OCI-LY7 (cell line): ENCODE measurements around the gene PIGO. TPM values are rescaled to one million over a fixed set of nuclear protein-coding genes. Genes with fewer than 3 reads are reported as not detected.
A peak's percentile ranks its signal among the peaks of the same experiment; 100 is the strongest.

Experiments used
- BruUV-seq: library from RNA; stranded (reverse); fragments of 400-500 nt; replicated peaks from 2 replicates; lab custom pipeline; 2021; lab: Mats Ljungman, UMichigan
- CTCF ChIA-PET: fragments of 300-600 bp; sonication (Branson Sonifier 250); formaldehyde crosslinking; loops from one replicate; lab custom pipeline; 2022; ENCODE audit warnings: antibody characterized with exemption; ENCODE audit not compliant: unreplicated experiment; lab: Charles Lee
- POLR2A ChIA-PET: fragments of 300-600 bp; sonication (Branson Sonifier 250); formaldehyde crosslinking; loops from one replicate; lab custom pipeline; 2022; ENCODE audit warnings: antibody characterized with exemption; lab: Charles Lee
- DNase-seq: peaks from one replicate; pipeline ENCODE4 v3.0.0-alpha.2; 2015; ENCODE audit warnings: low spot score
- H2AFZ ChIP-seq: fragments of 200-600 bp; sonication (generic), shearing (Covaris generic); 2 replicates; pipeline ENCODE4 v1.6.1; 2014; ENCODE audit warnings: mild to moderate bottlenecking, antibody characterized with exemption, low read length, moderate library complexity
- H3K27ac ChIP-seq: fragments of 200-600 bp; sonication (generic); 2 replicates; pipeline ENCODE4 v1.5.1; 2014; ENCODE audit warnings: mixed run types, low read depth, mild to moderate bottlenecking, moderate library complexity, low read length, inconsistent platforms; ENCODE audit not compliant: poor library complexity, severe bottlenecking
- H3K36me3 ChIP-seq: fragments of 200-600 bp; sonication (generic); 2 replicates; pipeline ENCODE4 v1.6.1; 2014; ENCODE audit warnings: mild to moderate bottlenecking, antibody characterized with exemption, low read length, moderate library complexity, mixed read lengths; ENCODE audit not compliant: insufficient read depth
- H3K4me1 ChIP-seq: fragments of 200-600 bp; sonication (generic); 2 replicates; pipeline ENCODE4 v1.5.1; 2014; ENCODE audit warnings: mild to moderate bottlenecking, low read length; ENCODE audit not compliant: insufficient read depth, poor library complexity, severe bottlenecking
- H3K4me2 ChIP-seq: fragments of 200-600 bp; sonication (generic); 2 replicates; pipeline ENCODE4 v1.6.1; 2014; ENCODE audit warnings: mild to moderate bottlenecking, low read length
- H3K4me3 ChIP-seq: fragments of 200-600 bp; sonication (generic); 2 replicates; pipeline ENCODE4 v1.5.1; 2014; ENCODE audit warnings: mild to moderate bottlenecking, low read depth, low read length; ENCODE audit not compliant: poor library complexity, severe bottlenecking
- H3K79me2 ChIP-seq: fragments of 200-600 bp; sonication (generic); 2 replicates; pipeline ENCODE4 v1.6.1; 2016; ENCODE audit warnings: low read depth, mild to moderate bottlenecking, low read length, moderate library complexity, mixed read lengths; ENCODE audit not compliant: insufficient read depth
- H3K9me2 ChIP-seq: fragments of 200-600 bp; sonication (generic); 2 replicates; pipeline ENCODE4 v1.6.1; 2016; ENCODE audit warnings: mild to moderate bottlenecking, low read length, mixed read lengths; ENCODE audit not compliant: insufficient read depth
- H3K9me3 ChIP-seq: fragments of 200-600 bp; sonication (generic); 2 replicates; pipeline ENCODE4 v1.6.1; 2014; ENCODE audit warnings: mild to moderate bottlenecking, mixed run types, low read length, mixed read lengths
- H4K20me1 ChIP-seq: fragments of 200-600 bp; sonication (generic); 2 replicates; pipeline ENCODE4 v1.6.1; 2014; ENCODE audit warnings: mild to moderate bottlenecking, antibody characterized with exemption, low read length, moderate library complexity, mixed read lengths; ENCODE audit not compliant: insufficient read depth
- EZH2phosphoT487 ChIP-seq: fragments of 200-600 bp; sonication (generic); IDR thresholded peaks from 2 replicates; pipeline ENCODE4 v1.6.1; 2018; ENCODE audit warnings: low read depth, borderline replicate concordance, mild to moderate bottlenecking, mixed run types, antibody characterized with exemption, low read length, moderate library complexity, mixed read lengths
- intact Hi-C: fragments of 100-400 bp; cut with micrococcal nuclease; formaldehyde crosslinking; loops from one replicate; pipeline ENCODE4 v1.10.0; 2022; ENCODE audit not compliant: unreplicated experiment
- total RNA-seq, 2 experiments: library from RNA; depleted of rRNA in 1 of 2; stranded (reverse); fragments of >200 nt in 1 of 2; shearing (Covaris generic) in 1 of 2; gene quantifications; 2 replicates each; pipeline ENCODE4 v1.2.3, GENCODE V29; 2014 to 2022
- TF ChIP-seq, protein P1 (sequence below): fragments of 200-600 bp; sonication (generic); conservative IDR thresholded peaks from 2 replicates; pipeline ENCODE4 v1.5.1; 2014; ENCODE audit warnings: mild to moderate bottlenecking, antibody characterized with exemption, low read length, moderate library complexity, mixed read lengths

PIGO gene
- total RNA-seq, 2 experiments from 2014 or later: 16.0 to 27.5 TPM

DNA sequence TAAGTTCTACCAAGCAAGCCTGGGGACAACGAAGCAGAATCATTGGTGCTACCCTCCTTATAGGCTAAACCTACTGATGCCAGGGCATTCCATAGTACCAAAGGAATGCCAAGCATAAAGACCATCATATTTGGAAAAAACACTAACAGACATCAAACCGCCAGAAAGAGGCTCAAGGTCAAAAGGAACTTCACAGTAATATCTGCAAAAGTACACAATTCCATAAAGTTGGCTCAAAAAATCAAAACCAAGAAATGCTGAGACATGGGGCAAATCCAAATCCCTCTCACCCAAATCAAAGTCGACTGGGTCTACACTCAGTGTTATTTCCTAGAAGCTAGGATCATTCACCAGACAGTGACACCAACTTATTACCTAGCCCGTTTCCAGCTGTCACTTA lies 27.4 kb downstream of the PIGO start:
- Histone ChIP-seq H2AFZ (no peak overlapping the region), H3K4me2 (0 out of 2 replicates have a peak overlapping the region, but pooled peaks have one; percentile 96), H3K4me1 (peaks cover 34% of the 10 kb centered on the region), H4K20me1 (peaks cover 26% of the 10 kb centered on the region), H3K4me3 (no peak overlapping the region), H3K36me3 (peaks cover 87% of the 10 kb centered on the region), H3K27ac (no peak overlapping the region), H3K9me2 (no peaks in the 10 kb centered on the region), H3K79me2 (peaks cover 51% of the 10 kb centered on the region), H3K9me3 (no peaks in the 10 kb centered on the region)
- ChIA-PET CTCF (no interaction called here), POLR2A (interaction anchor here (0.6 to 3.1 kb wide), 3 partner anchors 9 to 33 kb away, joined by 3 to 10 read pairs (median 3); partner anchors contain the start of gene FANCG)
- intact Hi-C loops: no loop called here
- BruUV-seq: no TSS peak
- DNase-seq: no peak
- TF ChIP-seq EZH2phosphoT487: no peak
- TF ChIP-seq, protein P1, sequence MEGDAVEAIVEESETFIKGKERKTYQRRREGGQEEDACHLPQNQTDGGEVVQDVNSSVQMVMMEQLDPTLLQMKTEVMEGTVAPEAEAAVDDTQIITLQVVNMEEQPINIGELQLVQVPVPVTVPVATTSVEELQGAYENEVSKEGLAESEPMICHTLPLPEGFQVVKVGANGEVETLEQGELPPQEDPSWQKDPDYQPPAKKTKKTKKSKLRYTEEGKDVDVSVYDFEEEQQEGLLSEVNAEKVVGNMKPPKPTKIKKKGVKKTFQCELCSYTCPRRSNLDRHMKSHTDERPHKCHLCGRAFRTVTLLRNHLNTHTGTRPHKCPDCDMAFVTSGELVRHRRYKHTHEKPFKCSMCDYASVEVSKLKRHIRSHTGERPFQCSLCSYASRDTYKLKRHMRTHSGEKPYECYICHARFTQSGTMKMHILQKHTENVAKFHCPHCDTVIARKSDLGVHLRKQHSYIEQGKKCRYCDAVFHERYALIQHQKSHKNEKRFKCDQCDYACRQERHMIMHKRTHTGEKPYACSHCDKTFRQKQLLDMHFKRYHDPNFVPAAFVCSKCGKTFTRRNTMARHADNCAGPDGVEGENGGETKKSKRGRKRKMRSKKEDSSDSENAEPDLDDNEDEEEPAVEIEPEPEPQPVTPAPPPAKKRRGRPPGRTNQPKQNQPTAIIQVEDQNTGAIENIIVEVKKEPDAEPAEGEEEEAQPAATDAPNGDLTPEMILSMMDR: no peak

DNA sequence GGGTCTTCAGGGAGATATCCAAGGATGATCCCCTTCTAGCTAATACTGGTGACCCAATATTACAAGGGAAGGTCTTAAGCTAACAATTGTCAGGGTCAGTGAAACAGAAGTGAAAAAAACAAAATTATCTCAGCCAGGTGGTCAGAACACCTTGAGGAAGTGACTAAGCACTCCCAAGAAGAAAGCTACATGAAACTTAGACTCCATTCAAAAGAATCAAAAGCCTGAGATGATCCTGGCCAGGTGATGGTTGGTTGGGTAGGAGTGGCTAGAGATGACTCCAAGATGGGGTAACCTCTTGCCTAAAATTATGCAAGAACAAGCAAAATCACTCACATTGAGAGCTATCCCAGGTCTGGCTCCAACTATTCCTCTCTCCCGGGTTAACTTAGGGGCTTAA lies 29.3 kb downstream of the PIGO start:
- Histone ChIP-seq H4K20me1 (peaks cover 29% of the 10 kb centered on the region), H2AFZ (no peak overlapping the region), H3K79me2 (peaks cover 51% of the 10 kb centered on the region), H3K4me3 (no peak overlapping the region), H3K4me1 (peaks cover 27% of the 10 kb centered on the region), H3K27ac (no peak overlapping the region), H3K36me3 (peaks cover 94% of the 10 kb centered on the region), H3K4me2 (no peak overlapping the region), H3K9me3 (no peaks in the 10 kb centered on the region), H3K9me2 (no peaks in the 10 kb centered on the region)
- no peak for DNase-seq
- TF ChIP-seq EZH2phosphoT487: no peak
- TF ChIP-seq, protein P1: no peak
- intact Hi-C loops: no loop called here
- ChIA-PET CTCF (no interaction called here), POLR2A (interaction anchor here (3.1 kb wide), 1 partner anchor 13 kb away, joined by 10 read pairs; the partner anchor contains the start of gene FANCG)
- no TSS peak for BruUV-seq

DNA sequence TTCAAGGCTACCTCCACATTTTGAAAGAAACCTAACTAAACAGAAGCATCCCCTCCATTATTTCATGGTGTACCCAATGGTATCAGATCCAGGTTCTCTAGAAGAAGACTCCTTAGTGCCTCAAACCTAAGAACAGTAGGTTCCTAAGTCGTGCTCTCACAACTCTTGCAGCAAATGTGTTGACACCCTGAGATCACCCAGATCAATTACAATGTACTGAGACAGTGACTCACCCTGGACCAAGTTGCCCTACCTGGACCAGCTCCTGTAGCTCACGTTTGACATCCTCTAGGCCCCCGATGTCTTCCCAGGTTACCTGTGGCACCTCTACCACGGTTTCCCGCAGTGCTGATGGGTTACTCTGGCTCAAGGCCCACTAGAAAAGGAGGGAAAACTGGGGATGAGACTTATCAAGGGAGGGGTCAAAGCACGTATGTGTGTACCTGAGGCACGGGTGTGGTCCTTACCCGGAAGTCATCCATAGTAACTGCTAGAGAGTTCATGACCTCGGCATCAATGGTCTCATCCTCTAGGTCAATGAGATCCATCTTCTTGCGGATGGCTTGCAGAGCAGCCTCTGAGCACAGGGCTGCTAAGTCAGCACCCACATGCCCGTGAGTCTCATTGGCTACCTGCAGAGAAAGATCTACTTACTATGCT lies 35.7 kb downstream of the PIGO start:
- H2AFZ ChIP-seq: no peak overlapping the region
- 0 out of 2 replicates have a peak, but pooled peaks cover 4% of the 10 kb centered on the region for H4K20me1 ChIP-seq
- H3K4me1 ChIP-seq: no peaks in the 10 kb centered on the region
- POLR2A ChIA-PET: no interaction called here
- no peak overlapping the region for H3K4me3 ChIP-seq
- H3K4me2 ChIP-seq: no peak overlapping the region
- no peaks in the 10 kb centered on the region for H3K9me3 ChIP-seq
- DNase-seq: no peak
- CTCF ChIA-PET: no interaction called here
- H3K9me2 ChIP-seq: no peaks in the 10 kb centered on the region
- no peaks in the 10 kb centered on the region for H3K79me2 ChIP-seq
- no peak overlapping the region for H3K27ac ChIP-seq
- BruUV-seq: no TSS peak
- TF ChIP-seq EZH2phosphoT487: no peak
- TF ChIP-seq, protein P1: no peak
- intact Hi-C loops: no loop called here
- H3K36me3 ChIP-seq: peaks cover 99% of the 10 kb centered on the region
